ENCODE measurements around the gene NUP62.
"Not testable (repeated sequence)": the region's sequence is repeated elsewhere in the genome, so short reads cannot be mapped to it uniquely, and the experiment has no call there.

The NUP62 gene

GRCh38 chr19:49932731-49933131, 3.4 kb upstream of the NUP62 start:
- Histone ChIP-seq H3K9me3 (ENCODE audit: control insufficient read depth, low read length) (no peaks in the 10 kb centered on the region), H3K4me3 (ENCODE audit: low read length) (no peak overlapping the region), H3K36me3 (ENCODE audit: control insufficient read depth, insufficient read depth, low read length, severe bottlenecking) (peaks cover 24% of the 10 kb centered on the region), H3K4me1 (ENCODE audit: control insufficient read depth, insufficient read depth, low read length) (peaks cover 7% of the 10 kb centered on the region), H3K9ac (ENCODE audit: low read length) (no peak overlapping the region), H3K27me3 (replicated peaks; ENCODE audit: control insufficient read depth, insufficient read depth, low read length) (no peaks in the 10 kb centered on the region)
- no peak for DNase-seq (ENCODE audit: low read depth)

GRCh38 chr19:49932041-49932451, 2.7 kb upstream of the NUP62 start:
- H3K4me3 ChIP-seq (ENCODE audit: low read length): peak overlapping the region; percentile 97
- no peaks in the 10 kb centered on the region for H3K9me3 ChIP-seq (ENCODE audit: control insufficient read depth, low read length)
- peaks cover 28% of the 10 kb centered on the region for H3K36me3 ChIP-seq (ENCODE audit: control insufficient read depth, insufficient read depth, low read length, severe bottlenecking)
- H3K9ac ChIP-seq (ENCODE audit: low read length): no peak overlapping the region
- no peak for DNase-seq (ENCODE audit: low read depth)
- no peaks in the 10 kb centered on the region for H3K27me3 ChIP-seq (replicated peaks; ENCODE audit: control insufficient read depth, insufficient read depth, low read length)
- H3K4me1 ChIP-seq (ENCODE audit: control insufficient read depth, insufficient read depth, low read length): peaks cover 12% of the 10 kb centered on the region

- Histone ChIP-seq H3K36me3 (ENCODE audit: control insufficient read depth, insufficient read depth, low read length, severe bottlenecking) (peaks cover 31% of the 10 kb centered on the region), H3K27me3 (replicated peaks; ENCODE audit: control insufficient read depth, insufficient read depth, low read length) (no peaks in the 10 kb centered on the region), H3K4me1 (ENCODE audit: control insufficient read depth, insufficient read depth, low read length) (peaks cover 12% of the 10 kb centered on the region), H3K9me3 (ENCODE audit: control insufficient read depth, low read length) (no peaks in the 10 kb centered on the region), H3K9ac (ENCODE audit: low read length) (no peak overlapping the region), H3K4me3 (ENCODE audit: low read length) (peak overlapping the region; percentile 97)
- DNase-seq (ENCODE audit: low read depth): no peak
Measured at GRCh38 chr19:49931293-49932040, 2.2 kb upstream of the NUP62 start.

GRCh38 chr19:49930483-49931011, 1.2 kb upstream of the NUP62 start:
- Histone ChIP-seq H3K27me3 (replicated peaks; ENCODE audit: control insufficient read depth, insufficient read depth, low read length) (no peaks in the 10 kb centered on the region), H3K36me3 (ENCODE audit: control insufficient read depth, insufficient read depth, low read length, severe bottlenecking) (peaks cover 31% of the 10 kb centered on the region), H3K4me1 (ENCODE audit: control insufficient read depth, insufficient read depth, low read length) (peaks cover 12% of the 10 kb centered on the region), H3K9me3 (ENCODE audit: control insufficient read depth, low read length) (no peaks in the 10 kb centered on the region), H3K4me3 (ENCODE audit: low read length) (peak overlapping the region; percentile 97), H3K9ac (ENCODE audit: low read length) (peak overlapping the region; percentile 46)
- DNase-seq (ENCODE audit: low read depth): peak; percentile 24

- Histone ChIP-seq H3K4me3 (ENCODE audit: low read length) (peak overlapping the region; percentile 97), H3K4me1 (ENCODE audit: control insufficient read depth, insufficient read depth, low read length) (peaks cover 13% of the 10 kb centered on the region), H3K9me3 (ENCODE audit: control insufficient read depth, low read length) (no peaks in the 10 kb centered on the region), H3K27me3 (replicated peaks; ENCODE audit: control insufficient read depth, insufficient read depth, low read length) (no peaks in the 10 kb centered on the region), H3K9ac (ENCODE audit: low read length) (peak overlapping the region; percentile 93), H3K36me3 (ENCODE audit: control insufficient read depth, insufficient read depth, low read length, severe bottlenecking) (peaks cover 31% of the 10 kb centered on the region)
- DNase-seq (ENCODE audit: low read depth): peak; percentile 98
Measured at GRCh38 chr19:49929611-49930482, 543 bp upstream of the NUP62 start.

- Histone ChIP-seq H3K4me1 (ENCODE audit: control insufficient read depth, insufficient read depth, low read length) (peaks cover 27% of the 10 kb centered on the region), H3K36me3 (ENCODE audit: control insufficient read depth, insufficient read depth, low read length, severe bottlenecking) (peaks cover 23% of the 10 kb centered on the region), H3K4me3 (ENCODE audit: low read length) (peak overlapping the region; percentile 29), H3K27me3 (replicated peaks; ENCODE audit: control insufficient read depth, insufficient read depth, low read length) (no peaks in the 10 kb centered on the region), H3K9ac (ENCODE audit: low read length) (peak overlapping the region; percentile 17), H3K9me3 (ENCODE audit: control insufficient read depth, low read length) (no peaks in the 10 kb centered on the region)
- DNase-seq (ENCODE audit: low read depth): no peak
Measured at GRCh38 chr19:49927526-49928264, 1.6 kb downstream of the NUP62 start.

GRCh38 chr19:49926515-49926914, 2.8 kb downstream of the NUP62 start:
- H3K27me3 ChIP-seq (replicated peaks; ENCODE audit: control insufficient read depth, insufficient read depth, low read length): no peaks in the 10 kb centered on the region
- peaks cover 39% of the 10 kb centered on the region for H3K4me1 ChIP-seq (ENCODE audit: control insufficient read depth, insufficient read depth, low read length)
- H3K36me3 ChIP-seq (ENCODE audit: control insufficient read depth, insufficient read depth, low read length, severe bottlenecking): peaks cover 14% of the 10 kb centered on the region
- H3K4me3 ChIP-seq (ENCODE audit: low read length): no peak overlapping the region
- H3K9ac ChIP-seq (ENCODE audit: low read length): no peak overlapping the region
- no peaks in the 10 kb centered on the region for H3K9me3 ChIP-seq (ENCODE audit: control insufficient read depth, low read length)
- no peak for DNase-seq (ENCODE audit: low read depth)

- Histone ChIP-seq H3K27me3 (replicated peaks; ENCODE audit: control insufficient read depth, insufficient read depth, low read length) (no peaks in the 10 kb centered on the region), H3K4me1 (ENCODE audit: control insufficient read depth, insufficient read depth, low read length) (peaks cover 37% of the 10 kb centered on the region), H3K36me3 (ENCODE audit: control insufficient read depth, insufficient read depth, low read length, severe bottlenecking) (peaks cover 8% of the 10 kb centered on the region), H3K4me3 (ENCODE audit: low read length) (no peak overlapping the region), H3K9ac (ENCODE audit: low read length) (no peak overlapping the region), H3K9me3 (ENCODE audit: control insufficient read depth, low read length) (no peaks in the 10 kb centered on the region)
- no peak for DNase-seq (ENCODE audit: low read depth)
Measured at GRCh38 chr19:49925486-49925885, 3.8 kb downstream of the NUP62 start.

GRCh38 chr19:49924881-49925210, 4.5 kb downstream of the NUP62 start:
- peak overlapping the region; percentile 32 for H3K9ac ChIP-seq (ENCODE audit: low read length)
- H3K9me3 ChIP-seq (ENCODE audit: control insufficient read depth, low read length); H3K27me3 ChIP-seq (replicated peaks; ENCODE audit: control insufficient read depth, insufficient read depth, low read length); DNase-seq (ENCODE audit: low read depth): not testable (repeated sequence)
- H3K4me1 ChIP-seq (ENCODE audit: control insufficient read depth, insufficient read depth, low read length): peaks cover 36% of the 10 kb centered on the region
- peak overlapping the region; percentile 44 for H3K4me3 ChIP-seq (ENCODE audit: low read length)
- H3K36me3 ChIP-seq (ENCODE audit: control insufficient read depth, insufficient read depth, low read length, severe bottlenecking): peaks cover 10% of the 10 kb centered on the region

- H3K9ac ChIP-seq (ENCODE audit: low read length): peak overlapping the region; percentile 32
- H3K4me3 ChIP-seq (ENCODE audit: low read length): peak overlapping the region; percentile 44
- H3K27me3 ChIP-seq (replicated peaks; ENCODE audit: control insufficient read depth, insufficient read depth, low read length): no peaks in the 10 kb centered on the region
- peak; percentile 4 for DNase-seq (ENCODE audit: low read depth)
- peaks cover 10% of the 10 kb centered on the region for H3K36me3 ChIP-seq (ENCODE audit: control insufficient read depth, insufficient read depth, low read length, severe bottlenecking)
- no peaks in the 10 kb centered on the region for H3K9me3 ChIP-seq (ENCODE audit: control insufficient read depth, low read length)
- peaks cover 36% of the 10 kb centered on the region for H3K4me1 ChIP-seq (ENCODE audit: control insufficient read depth, insufficient read depth, low read length)
Measured at GRCh38 chr19:49924004-49924880, 5.1 kb downstream of the NUP62 start.

All from adipocyte (in vitro differentiated cells).